K562 (cell line): ENCODE results near the gene CDC123. TPM values are rescaled to one million over a fixed set of nuclear protein-coding genes. Genes with fewer than 3 reads are reported as not detected.

ENCODE experiments used
- ATAC-seq: fragments of 200-7000 bp; cut with Tn5 transposase; 3 replicates; pipeline ENCODE4 v1.9.1; 2020; ENCODE audit warnings: moderate library complexity
- BruUV-seq: library from RNA; stranded (reverse); fragments of 400-500 nt; replicated peaks from 2 replicates; lab custom pipeline; 2021; lab: Mats Ljungman, UMichigan
- CTCF ChIA-PET: fragments of 300-600 bp; formaldehyde crosslinking; extraction: SDS; loops from one replicate; lab custom pipeline; 2021; ENCODE audit warnings: low intra/inter-chr PET ratio; lab: Yijun Ruan, JAX
- POLR2A ChIA-PET: fragments of 300-600, 350-650 bp; sonication (Branson Sonifier 250); formaldehyde crosslinking; extraction: SDS; loops from one replicate; lab custom pipeline; 2021; ENCODE audit warnings: antibody characterized with exemption, inconsistent platforms; lab: Yijun Ruan, JAX
- DNase-seq, 4 experiments: peaks; one replicate each; pipeline versions ENCODE4 v3.0.0 to v3.0.0-alpha.2; 2011 to 2018; ENCODE audit warnings: low spot score in 3 of 4, mixed read lengths in 3 of 4; ENCODE audit errors: extremely low read depth in 1 of 4
- FAIRE-seq: peaks from 2 replicates; lab custom pipeline; 2011; peaks lifted over from hg19 to GRCh38; lab: Jason Lieb, UNC
- H2AFZ ChIP-seq: 2 replicates; pipeline ENCODE4 v1.6.0; 2011; ENCODE audit warnings: low read depth, low read length, control low read depth, inconsistent platforms
- H3K27ac ChIP-seq: fragments of 200-600 bp; 3 replicates; pipeline ENCODE4 v1.8.0; 2011; ENCODE audit warnings: low read depth, mild to moderate bottlenecking, control low read depth, inconsistent platforms, low read length, moderate library complexity, mixed read lengths; ENCODE audit errors: extremely low read depth
- H3K27me3 ChIP-seq, 2 experiments: fragments of 300-600 bp in 1 of 2; 2 replicates in 1 of 2; 3 replicates in 1 of 2; pipeline versions ENCODE4 v1.6.0 to v1.8.0; 2011; ENCODE audit warnings: inconsistent platforms in 2 of 2, low read length in 2 of 2, mild to moderate bottlenecking in 1 of 2, mixed read lengths in 1 of 2, moderate library complexity in 1 of 2; ENCODE audit not compliant: control insufficient read depth in 2 of 2, insufficient read depth in 2 of 2
- H3K36me3 ChIP-seq: fragments of 300-600 bp; 3 replicates; pipeline ENCODE4 v1.8.0; 2011; ENCODE audit warnings: mild to moderate bottlenecking, low read length, inconsistent platforms; ENCODE audit not compliant: control insufficient read depth, insufficient read depth
- H3K4me1 ChIP-seq, 2 experiments: fragments of 200-600 bp in 1 of 2; replicated peaks in 1 of 2; 2 replicates in 1 of 2; 3 replicates in 1 of 2; pipeline versions ENCODE4 v1.5.1 to v1.8.0; 2011; ENCODE audit warnings: inconsistent platforms in 2 of 2, low read length in 2 of 2, mild to moderate bottlenecking in 1 of 2, mixed read lengths in 1 of 2, moderate library complexity in 1 of 2; ENCODE audit not compliant: control insufficient read depth in 2 of 2, insufficient read depth in 2 of 2
- H3K4me2 ChIP-seq: 2 replicates; pipeline ENCODE4 v1.6.1; 2011; ENCODE audit warnings: low read length, control low read depth, inconsistent platforms, mixed read lengths; ENCODE audit not compliant: insufficient read depth
- H3K4me3 ChIP-seq: fragments of 200-600 bp; sonication (generic), shearing (Covaris generic); 2 replicates; pipeline ENCODE4 v1.5.1; 2016; ENCODE audit warnings: control low read depth, inconsistent platforms
- H3K79me2 ChIP-seq: fragments of 200-600 bp; 3 replicates; pipeline ENCODE4 v1.8.0; 2011; ENCODE audit warnings: low read length, inconsistent platforms; ENCODE audit not compliant: control insufficient read depth, insufficient read depth
- H3K9ac ChIP-seq, 2 experiments: 2 replicates each; pipeline versions ENCODE4 v1.6.0 to v1.6.1; 2011; ENCODE audit warnings: low read depth in 2 of 2, low read length in 2 of 2, control low read depth in 1 of 2, inconsistent platforms in 1 of 2, mild to moderate bottlenecking in 1 of 2, mixed read lengths in 1 of 2; ENCODE audit not compliant: insufficient read depth in 1 of 2
- H3K9me1 ChIP-seq: one replicate; pipeline ENCODE4 v1.6.0; 2011; ENCODE audit warnings: inconsistent platforms, mild to moderate bottlenecking, low read length, moderate library complexity; ENCODE audit not compliant: control insufficient read depth, insufficient read depth
- H3K9me3 ChIP-seq: replicated peaks from 2 replicates; pipeline ENCODE4 v1.5.1; 2011; ENCODE audit warnings: low read depth, low read length, inconsistent platforms; ENCODE audit not compliant: control insufficient read depth, insufficient read depth
- H4K20me1 ChIP-seq: replicated peaks from 2 replicates; pipeline ENCODE4 v1.6.1; 2011; ENCODE audit warnings: low read length, inconsistent platforms, mixed read lengths; ENCODE audit not compliant: control insufficient read depth, insufficient read depth
- ELF1 ChIP-seq: fragments of 200-800 bp; sonication (Bioruptor generic); IDR thresholded peaks from 2 replicates; pipeline ENCODE4 v1.6.1; 2016; ENCODE audit warnings: missing genetic modification characterization, missing compliant biosample characterization
- FUS ChIP-seq: fragments of 200-400 bp; formaldehyde crosslinking; optimal IDR thresholded peaks from 2 replicates; pipeline ENCODE3; 2017; ENCODE audit warnings: low read depth, low read length
- HDAC2 ChIP-seq: fragments of 450-650 bp; IDR thresholded peaks from 2 replicates; pipeline ENCODE4 v1.6.1; 2016; ENCODE audit warnings: mild to moderate bottlenecking
- HDAC8 ChIP-seq: fragments of 450-650 bp; IDR thresholded peaks from 2 replicates; pipeline ENCODE4 v1.6.1; 2016; ENCODE audit warnings: mild to moderate bottlenecking, missing genetic modification characterization, moderate library complexity, missing compliant biosample characterization
- HMGN3 ChIP-seq: IDR thresholded peaks from 2 replicates; pipeline ENCODE4 v1.6.1; 2011; ENCODE audit warnings: borderline replicate concordance, low read depth, mild to moderate bottlenecking, mixed read lengths, low read length; ENCODE audit not compliant: insufficient read length; ENCODE audit errors: extremely low read depth
- LEF1 ChIP-seq: fragments of 450-650 bp; IDR thresholded peaks from 2 replicates; pipeline ENCODE4 v1.6.1; 2016; ENCODE audit warnings: mild to moderate bottlenecking
- NR2C1 ChIP-seq, 2 experiments: fragments of 450-650 bp; IDR thresholded peaks; 2 replicates each; pipeline ENCODE4 v1.6.1; 2017; ENCODE audit warnings: mild to moderate bottlenecking in 2 of 2, antibody characterized with exemption in 1 of 2, inconsistent platforms in 1 of 2, missing compliant biosample characterization in 1 of 2, missing genetic modification characterization in 1 of 2
- NRF1 ChIP-seq, 2 experiments: fragments of 450-650 bp; IDR thresholded peaks in 1 of 2; conservative IDR thresholded peaks in 1 of 2; 2 replicates each; pipeline ENCODE4 v1.6.1; 2014; ENCODE audit warnings: mild to moderate bottlenecking in 2 of 2
- POLR2A ChIP-seq: fragments of 450-650 bp; conservative IDR thresholded peaks from 2 replicates; pipeline ENCODE4 v1.6.1; 2016
- SMAD4 ChIP-seq: fragments of 250-450 bp; sonication (Bioruptor Pico); conservative IDR thresholded peaks from 2 replicates; pipeline ENCODE4 v1.8.0; 2021; ENCODE audit warnings: inconsistent platforms, mild to moderate bottlenecking, moderate library complexity
- SRSF3 ChIP-seq: fragments of 200-400 bp; formaldehyde crosslinking; IDR thresholded peaks from 2 replicates; pipeline ENCODE4 v1.6.1; 2016; ENCODE audit warnings: mild to moderate bottlenecking, low read length, moderate library complexity; ENCODE audit not compliant: insufficient read depth
- TRIM24 ChIP-seq, 2 experiments: fragments of 450-650 bp; IDR thresholded peaks; 2 replicates each; pipeline ENCODE4 v1.6.1; 2016
- ZKSCAN1 ChIP-seq: fragments of 150-350 bp; IDR thresholded peaks from 2 replicates; pipeline ENCODE4 v1.6.1; 2016; ENCODE audit warnings: low read depth, low read length
- ZNF785 ChIP-seq: fragments of 250-450 bp; sonication (Bioruptor Pico); IDR thresholded peaks from 2 replicates; pipeline ENCODE4 v1.4.0; 2020; ENCODE audit warnings: mild to moderate bottlenecking
- WGBS: fragments of 100-300 bp; shearing (Covaris generic); methylation state at CpG from one replicate; pipeline ENCODE4 v1.1.6; 2016; ENCODE audit warnings: low coverage, mixed read lengths; ENCODE audit not compliant: insufficient coverage; ENCODE audit errors: missing lambda C conversion rate; 5-methylcytosine and 5-hydroxymethylcytosine counted together
- in situ Hi-C: fragments of 300-500 bp; cut with MboI; formaldehyde crosslinking; loops from 4 replicates; pipeline ENCODE4 v1.15.0; 2018; ENCODE audit warnings: inconsistent platforms, mixed read lengths
- intact Hi-C: fragments of 100-400 bp; cut with micrococcal nuclease; formaldehyde crosslinking; loops from 2 replicates; pipeline ENCODE4 v1.14.2; 2022
- polyA plus RNA-seq, 8 experiments: library from polyadenylated mRNA; depleted of rRNA in 4 of 8; stranded (reverse) in 5 of 8; unstranded in 3 of 8; fragments of >200 nt; fragmentation: Nextera tagmentation in 2 of 8; fragmentation: Illumina TruSeq in 1 of 8; extraction: Ambion mirVana in 2 of 8; extraction: Trizol in 1 of 8; gene quantifications; 2 replicates each; pipeline versions ENCODE4 v1.2.1 to v1.2.3, GENCODE V29; 2011 to 2014; ENCODE audit warnings: inconsistent platforms in 1 of 8, missing spikeins in 1 of 8
- total RNA-seq, 7 experiments: library from RNA; depleted of rRNA in 6 of 7; stranded (reverse); fragments of >200 nt in 6 of 7; fragmentation: Illumina TruSeq in 2 of 7; extraction: Trizol in 2 of 7; gene quantifications; 2 replicates each; pipeline versions ENCODE4 v1.2.1 to v1.2.3, GENCODE V29; 2011 to 2021; ENCODE audit warnings: low replicate concordance in 1 of 7
- TF ChIP-seq, protein P1 (sequence below): fragments of 450-650 bp; IDR thresholded peaks from 2 replicates; pipeline ENCODE4 v1.7.1; 2018; ENCODE audit warnings: mild to moderate bottlenecking, low read depth; ENCODE audit not compliant: partially characterized antibody
- TF ChIP-seq, protein P2 (sequence below): fragments of 200-400 bp; formaldehyde crosslinking; IDR thresholded peaks from 2 replicates; pipeline ENCODE4 v1.6.1; 2017; ENCODE audit warnings: mild to moderate bottlenecking, low read depth, low read length, moderate library complexity

CDC123 gene
- total and polyA plus RNA-seq, 9 of the 15 experiments (the other 6 are each of a cell fraction or from before 2014, with no cell fraction given) = 137 to 288 (median 175) TPM

DNA sequence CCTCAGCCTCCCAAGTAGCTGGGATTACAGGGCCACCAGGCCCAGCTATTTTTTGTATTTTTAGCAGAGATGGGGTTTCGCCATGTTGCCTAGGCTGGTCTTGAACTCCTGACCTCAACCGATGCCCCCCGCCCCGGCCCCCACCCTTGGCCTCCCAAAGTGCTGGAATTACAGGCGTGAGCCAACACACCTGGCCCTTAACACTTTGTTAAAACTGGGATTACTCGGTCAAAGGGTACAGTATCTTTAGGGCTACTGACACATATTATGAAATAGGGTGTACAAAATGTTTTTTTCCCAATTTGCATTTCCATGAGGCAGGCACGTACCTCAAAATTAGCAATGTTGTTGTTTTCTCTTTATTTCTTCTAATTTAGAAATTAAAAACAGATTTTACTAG is 11.8 kb upstream of the CDC123 start (continued):
- no peak for TF ChIP-seq NRF1 (conservative IDR thresholded peaks at IDR 0.05 in 1 of 2, IDR thresholded peaks at IDR 0.05 in 1 of 2)

DNA sequence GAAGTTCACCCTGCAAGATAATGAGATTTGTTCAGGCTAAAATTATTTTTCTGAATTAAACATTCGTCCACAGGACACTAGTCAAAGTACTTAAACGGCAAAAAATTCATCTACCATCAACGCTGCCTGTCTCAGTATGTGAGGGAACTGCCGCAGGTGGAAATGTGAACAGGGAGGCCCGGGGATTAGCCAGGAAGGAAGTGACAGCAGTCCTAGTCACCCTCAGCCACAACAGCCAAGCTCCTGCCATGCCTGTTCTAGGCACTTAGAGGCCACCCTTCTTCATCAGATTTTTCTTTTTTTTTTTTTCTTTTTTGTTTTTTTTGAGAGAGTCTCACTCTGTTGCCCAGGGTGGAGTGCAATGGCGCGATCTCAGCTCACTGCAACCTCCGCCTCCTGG is 9.7 kb upstream of the CDC123 start:
- peaks cover 26% of the 10 kb centered on the region for H3K79me2 ChIP-seq
- no peaks in the 10 kb centered on the region for H3K27me3 ChIP-seq
- H3K4me3 ChIP-seq = no peak overlapping the region
- DNase-seq (no peak), ATAC-seq (no peak), FAIRE-seq (no peak)
- H3K4me1 ChIP-seq = no peaks in the 10 kb centered on the region
- H3K9ac ChIP-seq = no peak overlapping the region
- H3K9me3 ChIP-seq = no peaks in the 10 kb centered on the region
- ChIA-PET CTCF (no interaction called here), POLR2A (no interaction called here)
- H3K9me1 ChIP-seq = no peaks in the 10 kb centered on the region
- in situ Hi-C loops = no loop called here
- H3K4me2 ChIP-seq = no peak overlapping the region
- intact Hi-C loops = no loop called here
- H3K27ac ChIP-seq = no peak overlapping the region
- 92% methylated on average over 8 of the region's 8 CpGs for WGBS
- peaks cover 61% of the 10 kb centered on the region; the same call in 2 of the 3 replicates for H3K36me3 ChIP-seq
- TF ChIP-seq ELF1 (tag) (no peak), ZNF785 (CRISPR knock-in tag) (no peak), HDAC8 (tag) (no peak), HDAC2 (no peak), NRF1 (conservative IDR thresholded peaks at IDR 0.05 in 1 of 2, IDR thresholded peaks at IDR 0.05 in 1 of 2) (no peak), NR2C1 (IDR thresholded peaks at IDR 0.05) (no peak), NR2C1 (tag; IDR thresholded peaks at IDR 0.05) (no peak), ZKSCAN1 (no peak), LEF1 (no peak), FUS (no peak), TRIM24 (IDR thresholded peaks at IDR 0.05) (no peak), HMGN3 (no peak), SMAD4 (CRISPR knock-in tag) (no peak), SRSF3 (no peak), POLR2A (no peak)
- TF ChIP-seq, protein P1, sequence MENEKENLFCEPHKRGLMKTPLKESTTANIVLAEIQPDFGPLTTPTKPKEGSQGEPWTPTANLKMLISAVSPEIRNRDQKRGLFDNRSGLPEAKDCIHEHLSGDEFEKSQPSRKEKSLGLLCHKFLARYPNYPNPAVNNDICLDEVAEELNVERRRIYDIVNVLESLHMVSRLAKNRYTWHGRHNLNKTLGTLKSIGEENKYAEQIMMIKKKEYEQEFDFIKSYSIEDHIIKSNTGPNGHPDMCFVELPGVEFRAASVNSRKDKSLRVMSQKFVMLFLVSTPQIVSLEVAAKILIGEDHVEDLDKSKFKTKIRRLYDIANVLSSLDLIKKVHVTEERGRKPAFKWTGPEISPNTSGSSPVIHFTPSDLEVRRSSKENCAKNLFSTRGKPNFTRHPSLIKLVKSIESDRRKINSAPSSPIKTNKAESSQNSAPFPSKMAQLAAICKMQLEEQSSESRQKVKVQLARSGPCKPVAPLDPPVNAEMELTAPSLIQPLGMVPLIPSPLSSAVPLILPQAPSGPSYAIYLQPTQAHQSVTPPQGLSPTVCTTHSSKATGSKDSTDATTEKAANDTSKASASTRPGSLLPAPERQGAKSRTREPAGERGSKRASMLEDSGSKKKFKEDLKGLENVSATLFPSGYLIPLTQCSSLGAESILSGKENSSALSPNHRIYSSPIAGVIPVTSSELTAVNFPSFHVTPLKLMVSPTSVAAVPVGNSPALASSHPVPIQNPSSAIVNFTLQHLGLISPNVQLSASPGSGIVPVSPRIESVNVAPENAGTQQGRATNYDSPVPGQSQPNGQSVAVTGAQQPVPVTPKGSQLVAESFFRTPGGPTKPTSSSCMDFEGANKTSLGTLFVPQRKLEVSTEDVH = no peak
- TF ChIP-seq, protein P2, sequence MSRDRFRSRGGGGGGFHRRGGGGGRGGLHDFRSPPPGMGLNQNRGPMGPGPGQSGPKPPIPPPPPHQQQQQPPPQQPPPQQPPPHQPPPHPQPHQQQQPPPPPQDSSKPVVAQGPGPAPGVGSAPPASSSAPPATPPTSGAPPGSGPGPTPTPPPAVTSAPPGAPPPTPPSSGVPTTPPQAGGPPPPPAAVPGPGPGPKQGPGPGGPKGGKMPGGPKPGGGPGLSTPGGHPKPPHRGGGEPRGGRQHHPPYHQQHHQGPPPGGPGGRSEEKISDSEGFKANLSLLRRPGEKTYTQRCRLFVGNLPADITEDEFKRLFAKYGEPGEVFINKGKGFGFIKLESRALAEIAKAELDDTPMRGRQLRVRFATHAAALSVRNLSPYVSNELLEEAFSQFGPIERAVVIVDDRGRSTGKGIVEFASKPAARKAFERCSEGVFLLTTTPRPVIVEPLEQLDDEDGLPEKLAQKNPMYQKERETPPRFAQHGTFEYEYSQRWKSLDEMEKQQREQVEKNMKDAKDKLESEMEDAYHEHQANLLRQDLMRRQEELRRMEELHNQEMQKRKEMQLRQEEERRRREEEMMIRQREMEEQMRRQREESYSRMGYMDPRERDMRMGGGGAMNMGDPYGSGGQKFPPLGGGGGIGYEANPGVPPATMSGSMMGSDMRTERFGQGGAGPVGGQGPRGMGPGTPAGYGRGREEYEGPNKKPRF = no peak
- BruUV-seq = no TSS peak
- no peaks in the 10 kb centered on the region for H4K20me1 ChIP-seq
- no peak overlapping the region for H2AFZ ChIP-seq
